Activated gamma-delta T cell (primary cell): ENCODE data around the gene SLF2.

Source experiments
- DNase-seq: peaks from one replicate; lab custom pipeline; 2025; lab: John Stamatoyannopoulos, UW
- total RNA-seq, 2 donors: gene quantifications; one replicate each; lab custom pipeline; 2026; lab: John Stamatoyannopoulos, UW

SLF2 gene, protein sequence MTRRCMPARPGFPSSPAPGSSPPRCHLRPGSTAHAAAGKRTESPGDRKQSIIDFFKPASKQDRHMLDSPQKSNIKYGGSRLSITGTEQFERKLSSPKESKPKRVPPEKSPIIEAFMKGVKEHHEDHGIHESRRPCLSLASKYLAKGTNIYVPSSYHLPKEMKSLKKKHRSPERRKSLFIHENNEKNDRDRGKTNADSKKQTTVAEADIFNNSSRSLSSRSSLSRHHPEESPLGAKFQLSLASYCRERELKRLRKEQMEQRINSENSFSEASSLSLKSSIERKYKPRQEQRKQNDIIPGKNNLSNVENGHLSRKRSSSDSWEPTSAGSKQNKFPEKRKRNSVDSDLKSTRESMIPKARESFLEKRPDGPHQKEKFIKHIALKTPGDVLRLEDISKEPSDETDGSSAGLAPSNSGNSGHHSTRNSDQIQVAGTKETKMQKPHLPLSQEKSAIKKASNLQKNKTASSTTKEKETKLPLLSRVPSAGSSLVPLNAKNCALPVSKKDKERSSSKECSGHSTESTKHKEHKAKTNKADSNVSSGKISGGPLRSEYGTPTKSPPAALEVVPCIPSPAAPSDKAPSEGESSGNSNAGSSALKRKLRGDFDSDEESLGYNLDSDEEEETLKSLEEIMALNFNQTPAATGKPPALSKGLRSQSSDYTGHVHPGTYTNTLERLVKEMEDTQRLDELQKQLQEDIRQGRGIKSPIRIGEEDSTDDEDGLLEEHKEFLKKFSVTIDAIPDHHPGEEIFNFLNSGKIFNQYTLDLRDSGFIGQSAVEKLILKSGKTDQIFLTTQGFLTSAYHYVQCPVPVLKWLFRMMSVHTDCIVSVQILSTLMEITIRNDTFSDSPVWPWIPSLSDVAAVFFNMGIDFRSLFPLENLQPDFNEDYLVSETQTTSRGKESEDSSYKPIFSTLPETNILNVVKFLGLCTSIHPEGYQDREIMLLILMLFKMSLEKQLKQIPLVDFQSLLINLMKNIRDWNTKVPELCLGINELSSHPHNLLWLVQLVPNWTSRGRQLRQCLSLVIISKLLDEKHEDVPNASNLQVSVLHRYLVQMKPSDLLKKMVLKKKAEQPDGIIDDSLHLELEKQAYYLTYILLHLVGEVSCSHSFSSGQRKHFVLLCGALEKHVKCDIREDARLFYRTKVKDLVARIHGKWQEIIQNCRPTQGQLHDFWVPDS
- total RNA-seq: 122 to 133 reads per million in 2 donors

DNA sequence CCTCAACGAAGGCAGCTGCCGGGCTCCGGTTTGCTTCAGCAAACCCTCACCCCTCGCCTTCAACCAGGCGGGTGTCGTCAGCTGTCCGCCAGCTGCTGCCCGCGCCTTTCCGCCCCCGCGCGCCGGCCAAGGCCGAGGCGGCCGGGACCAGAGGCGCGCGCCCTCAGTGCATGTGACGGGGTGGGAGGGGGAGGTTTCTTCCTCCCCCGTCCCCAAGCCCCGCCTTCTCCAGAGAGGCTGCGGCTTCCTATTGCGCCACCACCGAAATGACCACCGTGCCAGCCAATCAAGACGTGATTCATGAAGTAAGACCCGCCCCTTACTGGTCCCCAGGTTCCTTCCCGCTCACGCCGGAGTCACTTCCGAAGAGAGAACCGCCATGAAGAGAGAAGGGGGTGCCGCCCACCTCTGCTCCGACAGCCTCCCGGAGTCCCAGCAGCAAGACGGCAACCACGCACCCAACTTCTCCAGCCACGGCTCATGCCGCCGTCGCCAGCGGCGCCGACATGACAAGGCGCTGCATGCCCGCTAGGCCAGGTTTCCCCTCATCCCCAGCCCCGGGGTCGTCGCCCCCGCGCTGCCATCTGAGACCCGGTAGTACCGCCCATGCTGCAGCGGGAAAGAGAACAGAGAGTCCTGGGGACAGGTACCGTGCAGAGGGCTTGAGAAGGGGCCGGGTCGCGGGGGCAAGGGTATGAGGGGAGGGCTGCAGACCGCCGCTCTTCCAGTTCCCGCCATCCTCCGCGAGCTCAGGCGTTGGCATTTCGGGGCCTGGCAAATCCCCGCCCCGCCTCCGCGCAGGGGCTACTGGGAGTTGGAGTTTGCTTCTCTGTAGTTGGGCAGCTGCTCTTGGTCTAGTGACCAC is at the start of gene SLF2:
Gene SLF2, plus strand, starts transcription at position 359 of the 865 bp plus-strand sequence. Its CDS starts 148 bp downstream, at position 507.
- peak; percentile 58 for DNase-seq

DNA sequence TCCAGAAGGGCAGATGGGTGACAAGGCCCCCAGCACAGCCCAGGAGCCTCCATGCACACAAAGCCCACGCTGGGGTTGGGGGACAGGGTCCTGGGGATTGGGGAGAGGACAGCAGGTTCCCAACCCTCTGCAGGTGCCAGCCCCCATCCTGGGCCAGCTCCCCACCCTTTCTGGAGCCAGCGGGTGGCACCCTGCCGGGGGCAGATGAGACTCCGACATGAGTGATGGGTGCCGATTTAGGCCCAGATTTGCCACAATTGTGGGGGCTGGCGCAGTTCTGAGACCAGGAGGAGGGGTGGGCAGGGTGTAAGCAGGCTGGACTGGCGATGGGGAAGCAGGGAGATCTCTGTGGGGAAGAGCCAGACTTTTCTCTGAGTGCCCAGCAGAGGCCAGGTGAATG is 49.3 kb upstream of the SLF2 start:
- DNase-seq: no peak

DNA sequence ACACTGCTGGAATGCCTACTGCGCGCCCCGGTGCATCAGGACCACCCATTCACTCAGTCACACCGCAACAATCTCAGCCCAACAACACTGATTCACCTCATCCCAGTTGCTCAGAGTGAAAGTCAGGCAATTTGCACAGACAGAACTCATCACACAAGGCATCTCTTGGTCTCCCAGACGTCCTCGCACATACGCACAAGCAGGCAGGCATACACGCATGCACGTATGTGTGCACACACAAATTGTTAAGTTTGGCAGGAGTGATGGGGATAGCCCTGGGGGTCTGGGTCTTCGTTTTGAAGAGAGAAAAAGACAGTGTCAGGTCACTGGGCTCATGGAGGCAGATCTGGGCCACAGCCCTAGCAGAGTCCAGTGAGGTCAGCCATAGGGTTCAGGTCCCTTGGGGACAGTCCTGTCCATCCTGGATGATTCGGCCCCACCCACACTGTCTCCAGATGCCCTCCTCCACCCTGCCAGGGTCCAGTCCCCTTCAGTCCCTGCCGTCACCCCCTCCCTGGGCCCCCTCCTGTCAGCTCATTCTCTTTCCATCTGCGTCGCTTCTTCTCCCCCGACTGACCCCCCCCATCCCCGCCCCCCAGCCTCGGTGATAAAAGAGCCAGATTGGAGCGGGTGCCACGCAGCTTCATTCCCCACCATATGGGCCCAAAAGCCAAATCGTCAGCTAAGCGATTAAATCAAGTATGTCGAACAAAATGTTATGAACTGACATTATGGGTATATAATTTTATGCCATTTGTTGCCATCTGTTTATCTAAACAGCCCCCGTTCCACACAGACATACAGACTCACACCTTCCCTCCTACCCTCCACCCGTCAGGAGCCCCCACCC is 48.5 kb upstream of the SLF2 start:
- no peak for DNase-seq

DNA sequence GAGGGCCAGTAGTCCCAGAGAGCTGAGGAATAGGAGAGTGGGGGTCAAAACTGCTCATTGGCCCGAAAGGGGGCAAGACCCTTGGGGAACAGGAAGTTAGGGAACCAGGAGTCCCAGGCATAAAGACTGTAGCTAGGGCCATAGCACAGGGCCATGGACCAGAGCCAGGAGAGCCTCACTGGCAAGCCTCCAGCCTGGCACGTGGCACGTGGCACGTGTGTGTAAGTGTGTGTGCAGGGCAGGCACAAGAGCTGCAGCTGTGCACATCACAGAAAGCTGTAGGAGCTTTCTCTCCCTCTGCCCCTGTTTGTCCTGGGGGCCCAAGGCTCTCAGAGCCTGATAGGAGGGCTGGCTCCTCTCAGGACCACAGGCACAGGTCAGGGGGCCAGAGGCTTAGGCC is 47.8 kb upstream of the SLF2 start:
- no peak for DNase-seq

DNA sequence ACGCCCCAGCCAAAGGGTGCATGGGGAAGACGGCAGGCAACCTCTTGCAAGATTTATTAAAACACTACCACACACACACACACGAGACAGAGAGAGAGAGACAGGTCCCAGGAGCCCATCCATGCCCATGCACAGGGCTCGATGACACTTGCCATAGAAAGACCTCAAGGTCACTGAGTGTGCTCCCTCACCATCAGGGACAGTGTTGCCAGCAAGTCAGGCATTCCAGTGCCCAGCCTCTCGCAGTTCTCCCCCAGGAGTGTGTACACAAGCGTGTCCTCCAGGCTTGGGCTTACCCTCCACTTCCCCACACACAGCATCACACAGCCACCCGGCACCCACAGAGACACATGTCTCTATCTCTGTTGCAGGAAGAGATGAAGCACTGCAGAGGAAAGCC is 46.8 kb upstream of the SLF2 start:
- DNase-seq: no peak

DNA sequence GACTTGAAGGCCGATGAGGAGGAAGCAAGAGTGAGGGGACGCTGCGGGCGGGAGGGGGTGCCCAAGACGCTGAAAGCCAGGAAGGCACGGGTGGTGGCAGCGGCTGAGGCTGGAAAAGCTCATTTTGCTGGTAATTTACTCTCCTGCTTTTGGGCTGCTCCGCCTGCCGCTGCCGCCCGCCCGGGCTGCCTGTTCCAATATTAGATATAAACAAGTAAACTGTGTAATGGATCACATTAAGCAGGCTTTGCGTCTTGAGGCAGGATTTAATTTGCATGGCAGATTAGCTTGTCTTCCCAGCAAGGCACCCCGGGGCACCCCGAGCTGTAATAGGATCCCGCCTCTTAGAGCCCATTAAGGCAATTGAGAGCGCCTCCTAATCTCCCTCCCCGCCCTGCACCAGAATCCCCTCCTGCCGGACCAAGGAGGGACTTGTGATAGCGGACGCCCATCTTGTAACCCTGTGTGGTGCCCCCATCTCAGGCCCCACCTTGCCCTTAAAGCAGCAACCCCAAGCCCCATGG is 46.1 kb upstream of the SLF2 start:
- no peak for DNase-seq

DNA sequence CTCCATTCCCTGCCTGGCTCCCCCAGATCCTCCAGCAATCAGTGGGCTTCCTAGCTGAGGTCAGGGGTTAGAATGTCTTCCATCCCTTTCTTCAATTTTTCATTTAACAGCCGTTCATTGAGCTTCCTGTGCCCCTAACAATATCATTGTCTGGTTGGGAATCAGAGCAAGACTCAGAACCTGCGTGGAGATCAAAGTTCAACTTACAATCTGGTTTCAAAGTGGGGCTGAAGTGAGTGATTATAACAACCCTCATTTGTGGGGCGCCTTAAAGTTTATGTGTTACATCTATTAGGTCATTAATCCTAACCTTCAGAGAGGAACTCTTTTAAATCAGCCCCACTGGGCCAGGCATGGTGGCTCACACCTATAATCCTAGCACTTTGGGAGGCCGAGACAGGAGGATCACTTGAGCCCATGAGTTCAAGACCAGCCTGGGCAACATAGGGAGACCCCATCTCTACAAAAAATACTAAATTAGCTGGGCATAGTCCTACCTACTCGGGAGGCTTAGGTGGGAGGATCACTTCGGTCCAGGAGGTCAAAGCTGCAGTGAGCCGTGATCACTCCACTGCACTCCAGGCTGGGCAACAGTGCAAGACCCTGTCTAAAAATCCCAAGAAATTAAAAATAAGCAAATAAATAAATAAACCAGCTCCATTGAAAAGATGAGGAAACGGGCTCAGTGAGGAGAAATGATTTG is 45.4 kb upstream of the SLF2 start:
- DNase-seq: no peak

DNA sequence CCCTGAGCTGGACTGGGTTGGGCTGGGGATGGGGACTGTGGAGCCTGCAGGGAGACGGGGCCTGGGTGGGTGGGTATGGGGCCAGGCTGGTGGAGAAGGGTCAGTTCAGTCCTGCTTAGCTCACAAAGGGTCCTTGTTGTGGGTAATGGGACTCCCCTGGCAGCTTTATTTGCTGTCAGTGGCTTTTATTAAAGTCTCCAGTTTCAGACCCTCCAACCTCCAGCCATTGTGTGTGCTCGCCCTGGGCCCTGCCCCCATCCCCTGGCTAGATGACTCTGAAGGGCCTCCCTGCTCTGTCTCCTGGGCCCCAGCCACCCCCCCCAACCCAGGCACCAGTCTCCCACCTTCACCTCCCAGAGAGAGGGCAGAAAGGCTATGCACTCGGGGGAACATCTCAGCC is 44.4 kb upstream of the SLF2 start:
- DNase-seq: no peak

DNA sequence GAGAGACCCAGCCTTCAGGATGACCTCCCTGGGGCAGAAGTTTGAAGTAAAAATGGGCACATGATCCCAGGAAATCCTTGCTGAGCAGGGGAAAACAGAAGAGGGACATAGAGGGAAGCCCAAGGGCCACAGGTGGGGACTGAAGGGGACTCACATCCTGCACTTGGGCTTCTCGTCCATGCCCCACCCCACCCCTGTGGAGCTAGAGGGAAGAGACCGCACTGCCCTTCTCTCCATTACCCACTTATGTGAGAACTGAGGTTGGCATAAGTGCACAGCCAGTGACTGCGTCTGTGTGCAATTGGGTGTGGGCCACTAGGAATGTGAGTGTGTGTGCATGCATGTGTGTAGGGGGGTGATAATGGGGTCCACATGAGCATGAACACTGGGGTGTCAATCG is 43.4 kb upstream of the SLF2 start:
- no peak for DNase-seq

DNA sequence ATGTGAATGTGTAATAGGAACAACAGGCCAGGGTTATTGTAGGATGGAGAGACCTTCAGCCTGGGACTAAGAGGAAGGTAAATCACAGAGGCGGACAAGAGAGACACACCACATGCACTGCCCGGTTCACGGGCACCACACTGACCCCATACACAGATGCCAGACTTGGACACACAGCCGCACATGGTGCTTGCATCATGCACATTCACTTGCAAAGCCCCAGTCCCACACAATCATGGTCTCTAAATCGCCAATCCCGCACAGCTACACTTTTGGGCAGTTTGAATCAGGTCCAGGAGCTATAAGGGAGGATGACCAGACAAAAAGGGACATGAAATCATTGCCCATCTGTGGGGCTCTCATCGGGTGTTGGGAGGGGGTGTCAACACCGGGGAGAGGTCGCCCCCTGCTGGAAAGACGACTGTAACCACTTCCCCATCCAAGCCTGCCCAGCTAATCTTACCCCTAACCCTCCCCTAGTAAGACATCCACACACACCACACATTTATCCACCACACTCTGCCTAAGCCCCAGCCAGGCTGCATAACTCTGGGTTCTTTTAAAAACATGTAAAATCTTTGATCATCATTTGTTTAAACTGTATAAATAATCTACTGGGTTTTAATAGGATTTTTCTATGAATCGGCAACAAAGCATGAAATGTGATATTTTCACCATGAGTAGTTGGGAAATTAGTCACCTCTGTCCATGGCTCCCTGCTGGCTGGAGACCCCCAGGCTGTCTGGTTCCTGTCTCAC is 40.5 kb upstream of the SLF2 start:
- no peak for DNase-seq

DNA sequence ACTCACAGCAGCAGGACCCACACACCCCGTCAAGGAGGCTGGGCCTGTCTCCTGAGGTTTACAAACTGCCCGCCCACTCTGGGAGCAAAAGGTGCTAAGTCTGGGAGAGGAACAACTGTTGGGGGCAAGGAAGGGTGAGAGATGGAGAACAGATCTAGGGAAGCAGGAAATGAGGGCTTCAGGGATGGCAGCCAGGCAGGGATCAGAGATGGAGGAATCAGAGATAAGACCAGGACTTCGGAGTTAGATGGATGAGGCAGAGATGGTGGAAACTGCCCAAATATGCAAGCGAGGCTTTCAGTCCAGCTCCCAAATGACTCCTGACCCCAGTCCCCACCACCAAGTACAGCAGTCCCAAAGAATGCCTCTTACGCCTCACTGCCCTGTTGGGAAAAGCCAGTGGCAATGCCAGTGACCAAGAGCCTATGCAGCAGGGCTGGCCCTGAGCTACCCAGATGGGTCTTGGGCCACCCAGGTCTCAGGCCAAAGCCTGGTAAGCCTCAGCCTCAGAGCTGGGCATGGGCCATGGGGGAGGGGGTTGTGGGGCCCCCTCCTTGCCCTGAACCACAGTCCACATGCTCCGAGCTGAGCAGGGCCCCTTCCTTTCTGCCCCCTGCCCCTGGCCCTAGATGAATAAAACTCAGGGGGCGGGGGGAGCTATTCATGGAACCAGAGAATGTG is 39.5 kb upstream of the SLF2 start:
- no peak for DNase-seq

DNA sequence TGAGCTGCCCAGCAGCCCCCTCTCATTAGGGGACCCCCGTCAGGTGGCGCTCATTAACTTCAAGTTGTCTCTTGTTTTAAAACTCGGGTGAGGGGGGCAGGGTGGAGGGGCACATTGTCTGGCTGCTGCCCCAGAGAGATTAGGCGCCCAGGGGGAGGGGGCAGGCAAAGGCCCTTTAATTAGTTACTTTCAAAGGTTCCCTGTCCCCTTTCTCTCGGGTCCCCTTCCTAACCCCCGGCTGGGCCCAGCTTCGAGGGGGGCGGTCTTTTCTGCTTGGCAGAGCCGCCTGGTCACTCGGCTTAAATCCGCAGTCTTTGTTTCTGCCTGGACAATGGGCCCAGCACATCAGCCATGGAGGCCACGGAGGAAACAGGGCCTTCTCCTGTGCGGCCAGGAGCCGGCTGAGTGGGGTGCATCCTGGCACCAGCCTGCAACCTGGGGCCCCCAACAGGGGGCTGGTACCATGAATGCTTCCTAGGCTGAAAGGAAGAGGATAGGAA is 38.9 kb upstream of the SLF2 start:
- no peak for DNase-seq

DNA sequence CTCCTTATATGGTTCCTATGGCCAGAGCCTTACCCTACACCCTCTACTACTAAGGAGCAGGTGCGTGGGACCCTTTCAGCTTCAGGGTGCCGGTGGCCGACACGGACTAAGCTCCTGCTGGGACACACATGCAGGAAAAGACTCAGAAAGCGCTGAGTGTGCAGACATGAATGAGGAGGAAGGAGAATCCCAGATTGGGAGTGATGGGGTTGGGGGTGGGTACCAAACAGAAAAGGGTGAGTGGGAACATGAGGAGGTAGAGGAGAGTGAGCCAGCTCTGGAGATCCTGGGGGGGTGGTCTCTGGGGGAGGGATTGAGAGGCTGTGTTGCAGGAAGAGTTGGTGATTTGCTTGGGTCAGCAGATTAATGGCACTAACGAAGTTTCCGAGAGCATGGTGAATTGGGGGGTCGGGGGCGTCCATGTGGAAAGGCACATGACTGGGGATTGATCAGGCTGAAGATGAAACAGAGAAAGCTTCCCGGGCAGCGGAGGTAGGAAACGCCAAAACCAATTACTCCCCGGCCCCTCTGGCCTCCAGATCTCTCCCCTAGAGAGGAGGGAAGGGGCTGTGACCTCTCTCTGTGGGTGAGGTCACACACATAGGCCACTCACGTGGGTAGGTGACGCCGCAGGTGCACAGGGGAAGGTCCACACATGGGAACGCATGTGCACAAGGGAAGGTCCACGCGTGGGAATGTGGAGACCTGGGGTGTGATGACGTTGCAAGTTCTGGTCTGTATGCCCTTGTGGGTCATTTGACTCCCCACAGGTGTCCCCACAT is 37.9 kb upstream of the SLF2 start:
- no peak for DNase-seq

DNA sequence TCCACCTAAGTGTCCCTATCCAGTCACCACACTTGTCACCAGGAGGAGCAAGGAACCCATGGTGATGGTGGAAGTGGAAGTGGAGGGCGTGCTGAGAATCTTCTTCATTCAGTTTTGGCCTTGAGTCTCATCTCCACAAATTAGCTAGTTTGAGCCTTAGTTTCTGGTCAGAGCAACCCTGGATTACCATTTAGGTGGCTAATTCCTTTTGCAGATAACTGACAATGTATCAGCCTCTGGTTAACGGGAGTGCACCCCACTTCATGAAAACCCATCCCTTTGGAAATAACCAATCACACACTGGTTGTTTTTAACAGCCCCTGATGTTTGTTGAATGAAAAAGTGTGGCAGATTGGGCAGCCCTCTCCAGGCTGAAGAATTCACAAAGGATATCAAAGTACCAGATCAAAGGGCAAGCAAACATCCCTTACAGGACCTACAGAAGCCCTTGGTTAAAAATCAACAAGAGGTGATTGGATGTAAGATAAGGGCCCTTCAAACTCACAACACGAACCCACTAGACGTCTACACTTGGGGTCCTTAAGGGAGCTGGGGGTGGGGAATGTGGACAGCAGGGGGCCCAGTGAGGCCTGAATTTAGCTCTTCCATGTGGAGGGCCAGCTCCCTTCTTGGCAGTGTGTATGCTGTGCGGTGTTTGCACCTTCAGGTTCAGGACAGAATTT is 37.1 kb upstream of the SLF2 start:
- DNase-seq: no peak

DNA sequence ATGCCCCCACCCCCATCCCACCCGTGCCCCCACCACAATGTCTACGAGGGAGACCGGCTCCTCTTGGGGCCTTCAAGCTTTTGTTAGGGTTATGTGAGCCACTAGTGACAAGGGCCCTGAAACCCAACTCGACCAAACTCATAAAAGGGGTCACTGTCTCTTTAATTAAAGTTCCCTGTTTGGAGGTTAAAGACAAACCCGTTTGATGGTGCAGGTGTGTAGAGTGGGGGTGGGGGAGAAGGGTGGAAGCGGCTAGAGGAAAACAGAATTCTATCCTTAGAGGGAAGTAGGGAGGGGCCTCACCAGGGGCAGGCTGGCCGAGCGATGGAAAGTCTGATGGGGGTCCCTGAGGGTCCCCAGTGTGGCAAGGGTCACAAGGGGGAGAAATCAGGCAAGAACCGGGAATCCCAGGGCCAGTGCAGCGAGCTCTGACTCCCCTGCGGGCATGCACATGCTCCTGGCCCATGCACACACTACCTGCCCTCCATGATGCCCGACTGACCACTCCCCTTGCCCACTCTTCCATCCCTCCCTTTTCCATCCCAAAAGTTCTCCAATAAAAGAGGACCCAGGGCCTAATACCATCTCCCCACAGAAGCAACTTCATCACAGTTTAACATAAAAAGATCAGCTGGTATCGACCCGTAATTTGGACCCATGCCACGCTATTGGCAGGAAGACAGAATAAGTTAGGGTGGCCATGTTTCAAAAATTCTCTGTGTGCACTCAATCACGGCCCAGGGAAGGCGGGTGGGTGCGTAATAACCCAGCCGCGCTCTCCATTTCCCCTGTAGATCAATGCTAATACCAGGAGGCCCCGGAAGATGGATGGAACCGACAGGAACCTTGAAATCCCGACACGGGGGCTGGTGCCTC is 35.9 kb upstream of the SLF2 start:
- no peak for DNase-seq

DNA sequence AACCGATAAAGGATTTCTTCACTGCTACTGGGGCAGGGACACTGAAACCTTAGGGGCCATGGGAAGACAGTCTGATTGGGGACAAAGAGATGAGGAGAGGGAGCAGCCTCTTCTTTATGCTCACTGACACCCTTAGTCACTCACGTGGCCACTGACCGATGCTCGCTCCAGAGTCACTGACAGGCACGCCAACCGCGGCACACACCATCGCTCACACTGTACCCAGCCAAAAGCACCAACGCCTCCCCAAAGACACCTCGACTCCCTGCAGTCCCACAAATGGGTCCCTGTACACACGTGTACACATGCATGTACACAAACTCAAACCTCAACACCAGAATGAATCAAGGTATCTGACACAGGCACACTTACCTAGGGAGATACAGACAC is 35.3 kb upstream of the SLF2 start:
- DNase-seq: no peak
